ENCODE data around the gene SHROOM2. TPM values are rescaled to one million over a fixed set of nuclear protein-coding genes. Genes with fewer than 3 reads are reported as not detected.

The SHROOM2 gene
- total and polyA plus RNA-seq, 8 donors = 5.6 to 15.0 (median 13.7) TPM

DNA sequence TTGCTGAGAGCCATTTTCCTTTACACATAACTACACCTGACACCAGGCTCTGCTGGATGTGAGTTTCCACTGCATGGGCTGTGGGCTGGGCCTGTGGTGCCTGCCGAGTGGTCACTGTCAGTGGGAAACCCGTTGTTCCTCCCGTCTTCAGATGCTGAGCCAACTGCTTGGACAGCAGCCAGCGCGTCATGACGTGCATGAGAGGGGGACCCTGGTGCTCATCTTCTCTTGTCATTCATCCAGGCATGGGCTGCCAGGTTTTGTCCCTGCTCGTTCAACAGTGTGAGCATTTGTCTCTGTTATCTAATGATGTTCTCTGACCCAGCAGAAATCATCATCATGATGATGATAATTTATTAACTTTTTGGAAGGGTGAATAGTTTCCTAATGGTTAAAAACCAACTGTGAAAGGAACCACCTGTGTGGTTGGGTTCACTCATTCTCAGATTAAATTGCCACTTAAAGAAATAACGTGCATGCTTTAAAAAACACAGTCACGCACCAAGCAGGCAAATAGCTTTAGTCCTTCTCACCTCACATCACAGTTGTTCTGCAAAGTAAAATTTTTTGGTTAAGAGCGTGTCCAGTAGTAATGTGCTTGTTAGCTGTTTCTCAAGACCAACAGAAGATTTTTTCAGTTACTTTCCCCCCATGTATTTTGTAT lies 161.0 kb downstream of the SHROOM2 start:
- Histone ChIP-seq H3K27ac (no peak overlapping the region), H3K9me3 (no peaks in the 10 kb centered on the region), H3K4me3 (no peak overlapping the region), H3K36me3 (no peaks in the 10 kb centered on the region), H3K27me3 (no peaks in the 10 kb centered on the region), H3K4me1 (no peaks in the 10 kb centered on the region)
- no peak for TF ChIP-seq CTCF (IDR thresholded peaks at IDR 0.05)
- DNase-seq (no peak), ATAC-seq (no peak)
- intact Hi-C loops (cut with DNase I) = no loop called here

GRCh38 chrX:9948406-9948805 lies 162.2 kb downstream of the SHROOM2 start:
- H3K4me1 ChIP-seq = no peaks in the 10 kb centered on the region
- H3K36me3 ChIP-seq = no peaks in the 10 kb centered on the region
- no peak for DNase-seq
- H3K9me3 ChIP-seq = no peaks in the 10 kb centered on the region
- H3K27ac ChIP-seq = no peak overlapping the region
- TF ChIP-seq CTCF (IDR thresholded peaks at IDR 0.05) = no peak
- H3K4me3 ChIP-seq = no peak overlapping the region
- intact Hi-C loops (cut with DNase I) = no loop called here
- H3K27me3 ChIP-seq = no peaks in the 10 kb centered on the region
- ATAC-seq = no peak

- Histone ChIP-seq H3K27me3 (no peaks in the 10 kb centered on the region), H3K27ac (no peak overlapping the region), H3K36me3 (no peaks in the 10 kb centered on the region), H3K4me3 (no peak overlapping the region), H3K9me3 (no peaks in the 10 kb centered on the region), H3K4me1 (no peaks in the 10 kb centered on the region)
- no peak for ATAC-seq
- DNase-seq = no peak
- intact Hi-C loops (cut with DNase I) = no loop called here
- no peak for TF ChIP-seq CTCF (IDR thresholded peaks at IDR 0.05)
Observed at GRCh38 chrX:9952300-9952699, 166.1 kb downstream of the SHROOM2 start.

- Histone ChIP-seq H3K27me3 (no peaks in the 10 kb centered on the region), H3K9me3 (no peaks in the 10 kb centered on the region), H3K4me3 (no peak overlapping the region), H3K4me1 (no peaks in the 10 kb centered on the region), H3K27ac (no peak overlapping the region), H3K36me3 (no peaks in the 10 kb centered on the region)
- no peak for TF ChIP-seq CTCF (IDR thresholded peaks at IDR 0.05)
- DNase-seq (no peak), ATAC-seq (no peak)
- intact Hi-C loops (cut with DNase I) = no loop called here
Observed at GRCh38 chrX:9953396-9953795, 167.2 kb downstream of the SHROOM2 start.

DNA sequence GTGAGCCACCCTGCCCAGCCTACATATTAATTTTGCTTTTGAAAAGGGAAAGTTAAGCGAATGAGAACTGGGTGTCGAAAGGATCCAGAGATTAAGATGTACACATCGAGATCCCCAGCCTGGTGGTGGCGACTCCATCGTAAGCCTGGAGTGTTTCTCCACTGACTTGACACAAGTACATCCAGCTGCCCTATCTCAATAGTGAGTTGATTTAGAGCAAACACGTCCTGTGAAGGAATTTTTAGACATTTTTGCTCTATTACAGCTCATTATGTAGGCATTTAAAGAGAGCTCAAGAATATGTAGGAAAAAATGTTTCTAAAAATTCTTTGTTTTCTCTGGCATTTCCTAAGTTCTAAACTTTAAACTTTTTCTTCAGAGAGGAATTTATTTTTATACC lies 169.3 kb downstream of the SHROOM2 start:
- DNase-seq = peak in 2 of 4 donors; percentile 59 to 68

More for the DNA sequence above, 169.3 kb downstream of the SHROOM2 start:
- H3K27me3 ChIP-seq = no peaks in the 10 kb centered on the region
- intact Hi-C loops (cut with DNase I) = no loop called here
- H3K9me3 ChIP-seq = no peaks in the 10 kb centered on the region
- ATAC-seq = no peak
- H3K36me3 ChIP-seq = no peaks in the 10 kb centered on the region
- no peak overlapping the region for H3K4me3 ChIP-seq
- no peaks in the 10 kb centered on the region for H3K4me1 ChIP-seq
- no peak for TF ChIP-seq CTCF (IDR thresholded peaks at IDR 0.05)
- no peak overlapping the region for H3K27ac ChIP-seq
